Endothelial cell (in vitro differentiated cells): ENCODE results near the gene RTP4. TPM values are rescaled to one million over a fixed set of nuclear protein-coding genes. Genes with fewer than 3 reads are reported as not detected.

Source experiments
- DNase-seq: peaks from one replicate; pipeline ENCODE4 v3.0.0; 2021; ENCODE audit warnings: low spot score
- H3K27ac Mint-ChIP-seq: one replicate; pipeline ENCODE4 v1.8.0; 2021; ENCODE audit warnings: mixed read lengths, inconsistent platforms; ENCODE audit not compliant: unreplicated experiment
- H3K27me3 Mint-ChIP-seq: one replicate; pipeline ENCODE4 v1.8.0; 2021; ENCODE audit warnings: mild to moderate bottlenecking, moderate library complexity, mixed read lengths, inconsistent platforms; ENCODE audit not compliant: unreplicated experiment
- H3K36me3 Mint-ChIP-seq: one replicate; pipeline ENCODE4 v1.8.0; 2021; ENCODE audit warnings: mild to moderate bottlenecking, low read depth, mixed read lengths, inconsistent platforms; ENCODE audit not compliant: unreplicated experiment
- H3K4me1 Mint-ChIP-seq: one replicate; pipeline ENCODE4 v1.8.0; 2021; ENCODE audit warnings: mild to moderate bottlenecking, mixed read lengths, inconsistent platforms; ENCODE audit not compliant: unreplicated experiment
- H3K4me3 Mint-ChIP-seq: one replicate; pipeline ENCODE4 v1.8.0; 2021; ENCODE audit warnings: mild to moderate bottlenecking, mixed read lengths, inconsistent platforms; ENCODE audit not compliant: unreplicated experiment
- H3K9me3 Mint-ChIP-seq: one replicate; pipeline ENCODE4 v1.8.0; 2021; ENCODE audit warnings: mixed read lengths, inconsistent platforms; ENCODE audit not compliant: unreplicated experiment
- CTCF ChIP-seq: fragments of 200-600 bp; sonication (generic); IDR thresholded peaks from one replicate; pipeline ENCODE4 v1.5.0; 2021; ENCODE audit warnings: antibody characterized with exemption; ENCODE audit not compliant: unreplicated experiment
- total RNA-seq: library from RNA; stranded (reverse); fragmentation: NEBNext Ultra II Directional; extraction: Animal tissue kit (Norgen Biotek cat#: 25700); gene quantifications from one replicate; pipeline ENCODE4 v1.2.1, GENCODE V29; 2021; ENCODE audit not compliant: unreplicated experiment

RTP4 gene
- total RNA-seq, 1 donor from 2014 or later = not detected

- peaks cover 4% of the 10 kb centered on the region for H3K36me3 Mint-ChIP-seq
- no peak overlapping the region for H3K27ac Mint-ChIP-seq
- H3K4me1 Mint-ChIP-seq = peaks cover 12% of the 10 kb centered on the region
- no peak overlapping the region for H3K4me3 Mint-ChIP-seq
- no peak for TF ChIP-seq CTCF
- H3K9me3 Mint-ChIP-seq = no peaks in the 10 kb centered on the region
- H3K27me3 Mint-ChIP-seq = no peaks in the 10 kb centered on the region
- DNase-seq = no peak
Measured at GRCh38 chr3:187361835-187362234, 6.3 kb upstream of the RTP4 start.

- peaks cover 4% of the 10 kb centered on the region for H3K36me3 Mint-ChIP-seq
- TF ChIP-seq CTCF = no peak
- peaks cover 7% of the 10 kb centered on the region for H3K4me1 Mint-ChIP-seq
- DNase-seq = no peak
- no peak overlapping the region for H3K4me3 Mint-ChIP-seq
- H3K27ac Mint-ChIP-seq = no peak overlapping the region
- H3K27me3 Mint-ChIP-seq = no peaks in the 10 kb centered on the region
- H3K9me3 Mint-ChIP-seq = no peaks in the 10 kb centered on the region
Measured at GRCh38 chr3:187367561-187368103, 553 bp upstream of the RTP4 start.

- peaks cover 5% of the 10 kb centered on the region for H3K4me1 Mint-ChIP-seq
- no peak for TF ChIP-seq CTCF
- no peak overlapping the region for H3K27ac Mint-ChIP-seq
- peaks cover 4% of the 10 kb centered on the region for H3K36me3 Mint-ChIP-seq
- H3K9me3 Mint-ChIP-seq = no peaks in the 10 kb centered on the region
- no peak overlapping the region for H3K4me3 Mint-ChIP-seq
- H3K27me3 Mint-ChIP-seq = no peaks in the 10 kb centered on the region
- no peak for DNase-seq
Measured at GRCh38 chr3:187369089-187369447, 883 bp downstream of the RTP4 start.

GRCh38 chr3:187370051-187370450 is 1.9 kb downstream of the RTP4 start:
- Mint-ChIP-seq H3K27ac (no peak overlapping the region), H3K36me3 (peaks cover 3% of the 10 kb centered on the region), H3K4me1 (peaks cover 5% of the 10 kb centered on the region), H3K4me3 (no peak overlapping the region), H3K27me3 (no peaks in the 10 kb centered on the region), H3K9me3 (no peaks in the 10 kb centered on the region)
- TF ChIP-seq CTCF = no peak
- no peak for DNase-seq

GRCh38 chr3:187375581-187375980 is 7.4 kb downstream of the RTP4 start:
- no peak for TF ChIP-seq CTCF
- no peaks in the 10 kb centered on the region for H3K36me3 Mint-ChIP-seq
- no peak overlapping the region for H3K27ac Mint-ChIP-seq
- DNase-seq = no peak
- H3K4me1 Mint-ChIP-seq = peaks cover 2% of the 10 kb centered on the region
- H3K9me3 Mint-ChIP-seq = no peaks in the 10 kb centered on the region
- H3K4me3 Mint-ChIP-seq = no peak overlapping the region
- H3K27me3 Mint-ChIP-seq = no peaks in the 10 kb centered on the region
